ENCODE data around the gene NHP2. TPM values are rescaled to one million over a fixed set of nuclear protein-coding genes. Genes with fewer than 3 reads are reported as not detected.
A peak's percentile ranks its signal among the peaks of the same experiment; 100 is the strongest.

Gene NHP2
- total and polyA plus RNA-seq, 9 of the 15 experiments (the other 6 are each of a cell fraction or from before 2014, with no cell fraction given), result 52.8 to 622 (median 144) TPM

- peak; percentile 99 for TF ChIP-seq TAL1 (IDR thresholded peaks at IDR 0.05)
- TF ChIP-seq PRDM10 (IDR thresholded peaks at IDR 0.05; ENCODE audit: partially characterized antibody), result peak; percentile 94
- TF ChIP-seq TCF3 (CRISPR knock-in tag; IDR thresholded peaks at IDR 0.05), result peak; percentile 98
- TF ChIP-seq CXXC5 (CRISPR knock-in tag; IDR thresholded peaks at IDR 0.05), result peak; percentile 72
- 0 out of 2 replicates have a peak, but pooled peaks have one; percentile 45 for TF ChIP-seq THRB (CRISPR knock-in tag; conservative IDR thresholded peaks at IDR 0.05)
- TF ChIP-seq ZNF766 (CRISPR knock-in tag; conservative IDR thresholded peaks at IDR 0.05), result peak; percentile 87
- 0 out of 2 replicates have a peak, but pooled peaks have one; percentile 45 for TF ChIP-seq ERF (CRISPR knock-in tag; IDR thresholded peaks at IDR 0.05)
- peak; percentile 75 for TF ChIP-seq L3MBTL2 (IDR thresholded peaks at IDR 0.05)
- peak; percentile 62; the same call in 1 of the 2 replicates for TF ChIP-seq LARP7 (IDR thresholded peaks at IDR 0.05)
- TF ChIP-seq CHAMP1 (IDR thresholded peaks at IDR 0.05), result peak; percentile 70
- TF ChIP-seq NCOR1 (IDR thresholded peaks at IDR 0.05), result peak; percentile 97
- TF ChIP-seq EGR1 (conservative IDR thresholded peaks at IDR 0.05), result peak; percentile 73
- peak; percentile 27; the same call in 1 of the 2 replicates for TF ChIP-seq EHMT2 (IDR thresholded peaks at IDR 0.05)
- peak; percentile 89 for TF ChIP-seq SPI1 (IDR thresholded peaks at IDR 0.05; ENCODE audit: borderline replicate concordance, low read depth, low read length)
- peak in 1 of 2 experiments; percentile 31; a peak in 1 of 4 replicates for TF ChIP-seq ZNF639 (CRISPR knock-in tag; conservative IDR thresholded peaks at IDR 0.05 in 1 of 2, IDR thresholded peaks at IDR 0.05 in 1 of 2)
- TF ChIP-seq ZNF589 (CRISPR knock-in tag; IDR thresholded peaks at IDR 0.05; ENCODE audit: low read depth), result 0 out of 2 replicates have a peak, but pooled peaks have one; percentile 75
- peak; percentile 77; the same call in 1 of the 2 replicates for TF ChIP-seq MIER1 (IDR thresholded peaks at IDR 0.05; ENCODE audit: low read depth)
- peak; percentile 54; the same call in 1 of the 2 replicates for TF ChIP-seq ZEB2 (IDR thresholded peaks at IDR 0.05)
Observed at GRCh38 chr5:178127300-178128009, 26.2 kb downstream of the NHP2 start (continued).

Data from K562 (cell line).